GM18511 (cell line): ENCODE results near the gene EHD4.

ENCODE experiments used
- ATAC-seq: cut with Tn5 transposase; IDR thresholded peaks from one replicate; pipeline ENCODE4 v1.9.1; 2021; ENCODE audit warnings: mild to moderate bottlenecking, moderate library complexity; ENCODE audit not compliant: unreplicated experiment

Gene EHD4

GRCh38 chr15:41847981-41848380 lies 124.4 kb downstream of the EHD4 start:
- ATAC-seq: no peak

- no peak for ATAC-seq
Measured at GRCh38 chr15:41847206-41847605, 125.2 kb downstream of the EHD4 start.
